Measurements from ENCODE around the gene SLC25A48.
A peak's percentile ranks its signal among the peaks of the same experiment; 100 is the strongest.

SLC25A48 gene

DNA sequence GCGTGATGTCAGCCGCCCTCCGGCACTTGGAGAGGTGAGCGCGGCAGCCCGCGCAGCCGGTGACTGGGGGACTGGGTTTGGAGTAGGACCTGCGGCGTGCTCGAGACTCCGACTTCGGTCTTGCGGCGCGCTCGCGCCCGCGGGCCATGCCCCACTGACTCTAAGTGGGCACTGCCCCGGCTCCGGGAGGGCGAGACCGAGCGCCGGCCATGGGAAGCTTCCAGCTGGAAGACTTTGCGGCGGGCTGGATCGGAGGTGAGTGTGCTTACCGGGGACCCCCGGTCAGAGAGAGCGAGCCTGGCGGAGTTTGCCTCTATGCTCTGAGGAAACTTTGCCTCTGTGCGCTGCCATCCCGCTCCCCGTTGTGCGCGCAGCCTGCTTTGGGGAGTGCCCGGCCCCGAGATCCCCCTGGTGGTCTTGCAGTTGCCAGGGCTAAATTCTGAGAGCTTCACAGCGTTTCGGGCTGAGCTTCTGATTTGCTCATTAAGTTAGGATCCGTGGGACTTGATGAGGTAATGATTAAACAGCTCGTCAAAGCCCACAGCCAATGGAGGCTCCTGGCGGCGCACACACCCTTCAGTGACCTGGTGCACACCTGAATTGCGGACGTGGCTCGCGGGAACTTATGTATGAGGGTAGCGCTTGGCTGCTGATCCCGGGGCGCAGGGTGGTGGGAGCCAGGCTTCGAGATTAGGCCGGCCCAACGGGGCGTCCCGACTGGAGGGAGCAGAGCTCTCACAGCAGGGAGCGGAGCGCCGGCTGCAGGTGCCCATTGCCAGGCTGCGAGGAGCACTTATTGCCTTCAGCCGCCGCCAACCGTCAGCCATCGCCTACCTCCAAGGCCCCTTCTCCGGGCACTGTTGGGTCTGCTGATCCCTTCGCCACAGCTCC, at the start of gene SLC25A48:
Gene SLC25A48 (plus strand): TSS at position 25 of the 891 bp plus-strand sequence. CDS start 185 bp downstream, at position 210.
- no peak within 1 kb of the TSS for H3K9ac ChIP-seq (ENCODE audit: low read length)
- peaks cover 47% of the 10 kb centered on the region for H3K27me3 ChIP-seq (ENCODE audit: control insufficient read depth, insufficient read depth, low read length)

GRCh38 chr5:135800656-135801055, 33.8 kb upstream of the SLC25A48 start:
- Histone ChIP-seq H3K4me1 (ENCODE audit: control insufficient read depth, insufficient read depth, low read length) (no peaks in the 10 kb centered on the region), H3K9me3 (ENCODE audit: control insufficient read depth, low read length) (no peaks in the 10 kb centered on the region), H3K9ac (ENCODE audit: low read length) (no peak overlapping the region), H3K36me3 (ENCODE audit: control insufficient read depth, insufficient read depth, low read length) (no peaks in the 10 kb centered on the region), H3K4me3 (ENCODE audit: low read length) (no peak overlapping the region), H3K27me3 (ENCODE audit: control insufficient read depth, insufficient read depth, low read length) (no peaks in the 10 kb centered on the region)

More for the DNA sequence above, at the start of gene SLC25A48:
- Histone ChIP-seq H3K4me3 (ENCODE audit: low read length) (peak within 1 kb of the TSS; percentile 31), H3K4me1 (ENCODE audit: control insufficient read depth, insufficient read depth, low read length) (no peaks in the 10 kb centered on the region), H3K36me3 (ENCODE audit: control insufficient read depth, insufficient read depth, low read length) (no peaks in the 10 kb centered on the region), H3K9me3 (ENCODE audit: control insufficient read depth, low read length) (no peaks in the 10 kb centered on the region)

DNA sequence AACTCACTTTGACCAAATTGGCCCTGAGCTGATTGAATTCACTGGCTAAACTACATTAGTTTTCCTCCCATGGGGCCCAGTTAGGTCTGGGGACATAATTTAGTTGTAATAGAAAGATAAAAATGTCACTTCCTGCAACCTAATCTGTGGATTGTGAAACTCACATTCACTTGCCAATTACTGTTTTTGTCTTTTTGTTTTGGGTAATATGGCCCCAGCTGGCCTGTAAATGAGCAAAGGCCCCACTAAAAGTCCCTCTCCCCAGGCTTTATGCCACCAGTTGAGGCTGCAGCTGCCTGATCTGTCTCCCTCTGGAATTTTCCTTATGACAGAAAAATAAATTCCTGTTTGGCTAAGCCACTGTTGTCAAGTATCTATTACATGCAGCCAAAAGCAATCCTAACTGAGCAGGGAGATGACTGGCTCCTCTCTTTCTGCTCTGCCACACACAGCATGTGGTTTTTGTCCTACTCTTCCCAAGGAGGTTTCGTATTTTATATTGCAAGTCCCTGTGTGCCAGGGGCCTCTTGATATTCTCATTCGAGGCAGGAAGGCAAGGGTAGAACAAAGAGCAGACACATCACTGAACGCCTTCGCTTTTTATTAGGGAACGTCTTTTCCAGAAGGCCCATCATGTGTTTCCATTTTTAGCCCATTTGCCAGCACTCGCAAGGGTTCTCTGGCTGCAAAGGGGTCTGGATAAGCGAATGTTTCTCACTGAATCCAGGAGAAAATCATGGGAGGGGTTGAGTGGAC, 24.1 kb upstream of the SLC25A48 start:
- Histone ChIP-seq H3K9me3 (ENCODE audit: control insufficient read depth, low read length) (no peaks in the 10 kb centered on the region), H3K27me3 (ENCODE audit: control insufficient read depth, insufficient read depth, low read length) (no peaks in the 10 kb centered on the region), H3K36me3 (ENCODE audit: control insufficient read depth, insufficient read depth, low read length) (no peaks in the 10 kb centered on the region), H3K4me1 (ENCODE audit: control insufficient read depth, insufficient read depth, low read length) (no peaks in the 10 kb centered on the region), H3K4me3 (ENCODE audit: low read length) (no peak overlapping the region), H3K9ac (ENCODE audit: low read length) (no peak overlapping the region)

- Histone ChIP-seq H3K9me3 (ENCODE audit: control insufficient read depth, low read length) (no peaks in the 10 kb centered on the region), H3K4me1 (ENCODE audit: control insufficient read depth, insufficient read depth, low read length) (no peaks in the 10 kb centered on the region), H3K27me3 (ENCODE audit: control insufficient read depth, insufficient read depth, low read length) (no peaks in the 10 kb centered on the region), H3K9ac (ENCODE audit: low read length) (no peak overlapping the region), H3K4me3 (ENCODE audit: low read length) (no peak overlapping the region), H3K36me3 (ENCODE audit: control insufficient read depth, insufficient read depth, low read length) (no peaks in the 10 kb centered on the region)
Observed at GRCh38 chr5:135811007-135811406, 23.5 kb upstream of the SLC25A48 start.

DNA sequence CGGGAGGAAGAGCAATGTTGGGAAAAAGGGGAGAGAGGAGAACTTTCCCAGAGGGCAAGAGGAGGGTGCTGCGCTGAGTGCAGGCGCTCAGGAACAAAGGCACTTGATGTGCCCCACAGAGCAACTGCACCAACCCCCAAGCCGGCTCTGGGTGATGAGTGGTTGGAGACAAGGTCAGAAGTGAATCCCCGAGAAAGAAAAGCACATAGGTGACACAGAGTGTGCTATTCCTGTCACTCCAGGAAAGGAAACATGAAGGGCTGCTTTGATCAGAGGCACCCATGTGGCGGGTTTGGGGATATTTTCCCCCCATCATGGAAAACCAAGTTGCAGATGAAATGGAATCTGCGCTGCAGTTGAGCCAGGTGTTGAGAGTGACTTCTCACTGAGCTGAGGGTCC, 20.7 kb upstream of the SLC25A48 start:
- H3K4me3 ChIP-seq (ENCODE audit: low read length): no peak overlapping the region
- no peaks in the 10 kb centered on the region for H3K4me1 ChIP-seq (ENCODE audit: control insufficient read depth, insufficient read depth, low read length)
- H3K27me3 ChIP-seq (ENCODE audit: control insufficient read depth, insufficient read depth, low read length): no peaks in the 10 kb centered on the region
- H3K36me3 ChIP-seq (ENCODE audit: control insufficient read depth, insufficient read depth, low read length): no peaks in the 10 kb centered on the region
- H3K9ac ChIP-seq (ENCODE audit: low read length): no peak overlapping the region
- H3K9me3 ChIP-seq (ENCODE audit: control insufficient read depth, low read length): no peaks in the 10 kb centered on the region

DNA sequence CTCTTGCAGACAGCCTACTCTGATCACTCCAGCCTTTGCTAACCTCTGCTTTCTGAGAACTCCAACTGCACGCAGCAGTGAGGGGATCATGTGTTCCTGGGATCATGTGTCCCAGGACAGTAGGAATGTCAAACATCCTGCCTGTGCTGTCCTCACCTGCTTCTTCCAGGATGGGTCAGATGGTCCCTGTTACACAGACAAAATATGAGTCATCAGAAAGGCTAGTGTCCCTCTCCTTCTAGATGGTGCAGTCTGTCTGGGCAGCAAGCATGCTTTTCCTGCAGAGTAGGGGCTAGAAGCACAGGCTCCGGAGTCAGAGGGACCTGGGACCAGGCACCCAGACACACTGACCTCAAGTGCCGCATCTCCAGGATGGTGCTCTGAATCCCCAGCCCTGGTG, 20.1 kb upstream of the SLC25A48 start:
- H3K4me3 ChIP-seq (ENCODE audit: low read length): no peak overlapping the region
- no peak overlapping the region for H3K9ac ChIP-seq (ENCODE audit: low read length)
- H3K4me1 ChIP-seq (ENCODE audit: control insufficient read depth, insufficient read depth, low read length): no peaks in the 10 kb centered on the region
- H3K27me3 ChIP-seq (ENCODE audit: control insufficient read depth, insufficient read depth, low read length): no peaks in the 10 kb centered on the region
- H3K36me3 ChIP-seq (ENCODE audit: control insufficient read depth, insufficient read depth, low read length): no peaks in the 10 kb centered on the region
- no peaks in the 10 kb centered on the region for H3K9me3 ChIP-seq (ENCODE audit: control insufficient read depth, low read length)

DNA sequence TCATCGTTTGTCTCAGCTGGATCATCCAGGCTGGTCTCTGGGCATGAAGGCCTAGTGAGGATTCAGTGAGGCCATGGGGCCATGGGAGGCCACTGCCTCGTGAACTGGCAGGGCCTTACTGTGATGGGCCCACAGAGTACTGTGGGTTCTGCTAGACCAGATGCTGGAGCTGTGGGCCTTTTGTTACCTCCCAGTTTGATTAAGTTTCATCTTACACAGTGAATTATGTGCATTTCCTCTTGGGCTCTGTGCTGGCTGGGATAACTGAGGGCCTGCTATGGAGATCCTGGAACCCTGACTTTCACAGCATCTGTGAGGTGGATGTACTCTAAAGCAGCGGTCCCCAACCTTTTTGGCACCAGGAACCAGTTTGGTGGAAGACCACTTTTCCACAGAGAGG, 19.7 kb upstream of the SLC25A48 start:
- no peaks in the 10 kb centered on the region for H3K36me3 ChIP-seq (ENCODE audit: control insufficient read depth, insufficient read depth, low read length)
- no peak overlapping the region for H3K9ac ChIP-seq (ENCODE audit: low read length)
- H3K4me1 ChIP-seq (ENCODE audit: control insufficient read depth, insufficient read depth, low read length): no peaks in the 10 kb centered on the region
- no peaks in the 10 kb centered on the region for H3K9me3 ChIP-seq (ENCODE audit: control insufficient read depth, low read length)
- no peaks in the 10 kb centered on the region for H3K27me3 ChIP-seq (ENCODE audit: control insufficient read depth, insufficient read depth, low read length)
- H3K4me3 ChIP-seq (ENCODE audit: low read length): no peak overlapping the region

DNA sequence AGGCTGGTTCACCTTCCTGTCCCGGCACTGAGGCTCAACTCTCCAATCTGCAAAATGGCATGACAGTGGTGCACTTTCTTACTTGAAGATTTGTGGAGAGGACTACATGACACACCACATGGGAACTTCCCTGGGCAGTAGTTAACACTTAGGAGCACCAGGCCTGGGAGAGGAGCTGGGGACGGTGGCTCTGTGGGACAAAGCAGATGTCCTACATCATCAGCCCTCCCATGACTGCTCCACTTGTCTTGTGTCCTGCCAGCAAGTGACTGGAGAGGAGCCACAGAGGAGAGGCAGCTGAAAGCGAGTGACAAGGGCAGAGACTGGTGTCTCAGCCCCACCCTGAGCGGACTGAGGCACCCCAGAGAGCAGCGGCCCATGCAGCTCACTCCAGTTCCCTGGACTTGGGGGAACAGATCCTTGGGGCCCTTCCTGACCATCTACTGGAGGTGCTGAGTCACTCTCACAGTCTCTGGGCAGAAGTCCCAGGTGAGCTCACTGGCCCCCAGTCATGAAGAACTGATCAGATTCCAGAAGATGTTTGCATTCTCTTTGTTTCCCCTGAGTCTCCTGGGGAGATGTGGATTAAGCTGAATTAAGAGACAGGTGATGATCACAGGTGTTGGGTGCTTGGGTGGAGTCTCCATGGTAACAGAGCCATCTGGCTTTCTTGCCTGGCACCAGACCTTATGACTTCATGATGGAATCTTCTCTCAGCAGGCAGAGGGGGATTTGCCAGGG, 13.2 kb upstream of the SLC25A48 start:
- Histone ChIP-seq H3K4me3 (ENCODE audit: low read length) (no peak overlapping the region), H3K9ac (ENCODE audit: low read length) (no peak overlapping the region), H3K9me3 (ENCODE audit: control insufficient read depth, low read length) (no peaks in the 10 kb centered on the region), H3K4me1 (ENCODE audit: control insufficient read depth, insufficient read depth, low read length) (no peaks in the 10 kb centered on the region), H3K27me3 (ENCODE audit: control insufficient read depth, insufficient read depth, low read length) (no peaks in the 10 kb centered on the region), H3K36me3 (ENCODE audit: control insufficient read depth, insufficient read depth, low read length) (no peaks in the 10 kb centered on the region)

GRCh38 chr5:135821802-135822201, 12.7 kb upstream of the SLC25A48 start:
- H3K4me1 ChIP-seq (ENCODE audit: control insufficient read depth, insufficient read depth, low read length): no peaks in the 10 kb centered on the region
- no peaks in the 10 kb centered on the region for H3K9me3 ChIP-seq (ENCODE audit: control insufficient read depth, low read length)
- H3K27me3 ChIP-seq (ENCODE audit: control insufficient read depth, insufficient read depth, low read length): no peaks in the 10 kb centered on the region
- H3K36me3 ChIP-seq (ENCODE audit: control insufficient read depth, insufficient read depth, low read length): no peaks in the 10 kb centered on the region
- H3K9ac ChIP-seq (ENCODE audit: low read length): no peak overlapping the region
- no peak overlapping the region for H3K4me3 ChIP-seq (ENCODE audit: low read length)

DNA sequence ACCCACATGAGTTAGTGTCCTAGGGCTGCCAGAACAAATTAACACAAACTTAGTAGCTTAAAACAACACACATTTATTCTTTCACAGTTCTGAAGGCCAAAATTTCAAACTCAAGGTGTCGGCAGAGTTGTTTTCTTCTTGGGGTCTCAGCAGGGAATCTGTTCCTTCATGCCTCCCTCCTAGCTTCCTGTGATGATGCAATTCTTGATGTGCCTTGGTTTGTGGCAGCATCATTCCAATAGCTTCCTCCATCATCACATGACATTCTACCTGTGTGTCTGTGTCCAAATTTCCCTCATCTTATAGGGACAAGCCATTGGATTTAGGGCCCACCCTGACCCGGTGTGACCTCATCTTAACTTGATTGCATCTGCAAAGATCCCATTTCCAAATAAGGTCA, 12.2 kb upstream of the SLC25A48 start:
- Histone ChIP-seq H3K9me3 (ENCODE audit: control insufficient read depth, low read length) (no peaks in the 10 kb centered on the region), H3K9ac (ENCODE audit: low read length) (no peak overlapping the region), H3K36me3 (ENCODE audit: control insufficient read depth, insufficient read depth, low read length) (no peaks in the 10 kb centered on the region), H3K4me3 (ENCODE audit: low read length) (no peak overlapping the region), H3K4me1 (ENCODE audit: control insufficient read depth, insufficient read depth, low read length) (no peaks in the 10 kb centered on the region), H3K27me3 (ENCODE audit: control insufficient read depth, insufficient read depth, low read length) (no peaks in the 10 kb centered on the region)

GRCh38 chr5:135822959-135823358, 11.5 kb upstream of the SLC25A48 start:
- Histone ChIP-seq H3K9ac (ENCODE audit: low read length) (no peak overlapping the region), H3K27me3 (ENCODE audit: control insufficient read depth, insufficient read depth, low read length) (no peaks in the 10 kb centered on the region), H3K9me3 (ENCODE audit: control insufficient read depth, low read length) (no peaks in the 10 kb centered on the region), H3K4me1 (ENCODE audit: control insufficient read depth, insufficient read depth, low read length) (no peaks in the 10 kb centered on the region), H3K36me3 (ENCODE audit: control insufficient read depth, insufficient read depth, low read length) (no peaks in the 10 kb centered on the region), H3K4me3 (ENCODE audit: low read length) (no peak overlapping the region)

DNA sequence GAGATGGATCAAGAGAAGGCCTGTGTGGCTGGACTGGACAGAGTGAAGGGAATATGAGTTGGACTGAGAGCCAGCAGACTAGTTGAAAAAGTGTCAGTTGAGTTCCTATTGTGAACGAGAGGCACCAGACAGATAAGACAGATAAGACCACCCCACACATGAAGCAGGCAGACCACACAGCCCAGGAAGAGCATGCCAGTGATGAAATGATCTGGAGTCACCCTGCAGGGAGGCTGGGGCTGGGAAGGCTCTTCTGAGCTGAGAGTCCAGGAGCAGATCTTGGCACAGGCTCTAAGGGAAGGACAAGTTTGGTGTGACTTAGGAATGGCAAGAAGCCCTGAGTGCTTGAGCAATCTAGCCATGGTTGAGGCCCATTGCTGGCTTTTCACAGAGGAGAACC, 10.6 kb upstream of the SLC25A48 start:
- Histone ChIP-seq H3K4me1 (ENCODE audit: control insufficient read depth, insufficient read depth, low read length) (no peaks in the 10 kb centered on the region), H3K36me3 (ENCODE audit: control insufficient read depth, insufficient read depth, low read length) (no peaks in the 10 kb centered on the region), H3K4me3 (ENCODE audit: low read length) (no peak overlapping the region), H3K9ac (ENCODE audit: low read length) (no peak overlapping the region), H3K9me3 (ENCODE audit: control insufficient read depth, low read length) (no peaks in the 10 kb centered on the region), H3K27me3 (ENCODE audit: control insufficient read depth, insufficient read depth, low read length) (no peaks in the 10 kb centered on the region)
